ENCODE data around the gene ALDH3A1. TPM values are rescaled to one million over a fixed set of nuclear protein-coding genes. Genes with fewer than 3 reads are reported as not detected.

The ALDH3A1 gene
- total and polyA plus RNA-seq, 2 experiments from 2014 or later: 0.17 to 0.21 TPM

DNA sequence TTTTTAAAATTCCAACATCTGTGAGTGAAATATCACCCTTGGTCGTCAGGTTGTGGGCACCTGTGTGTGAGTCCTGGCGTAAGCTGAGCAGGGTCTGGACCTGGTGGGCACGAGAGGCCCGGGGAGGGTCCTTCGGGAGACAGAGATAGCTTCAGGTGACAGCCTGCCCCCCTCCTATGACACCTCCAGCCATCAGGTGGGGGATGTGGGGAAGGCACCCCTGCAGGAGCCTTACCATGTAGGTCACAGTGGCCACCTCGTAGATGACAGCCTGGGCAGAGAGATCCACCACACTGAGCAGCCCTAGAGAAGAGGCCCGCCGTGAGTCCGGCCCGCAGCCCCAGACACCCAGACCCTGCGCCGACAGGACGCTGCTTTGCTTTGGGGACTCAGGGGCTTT lies 42.9 kb downstream of the ALDH3A1 start:
- Histone ChIP-seq H3K9me2 (ENCODE audit: insufficient read depth) (no peaks in the 10 kb centered on the region), H3K79me2 (replicated peaks; ENCODE audit: insufficient read depth) (no peaks in the 10 kb centered on the region), H3K4me3 (no peak overlapping the region), H3K4me2 (no peak overlapping the region), H4K20me1 (replicated peaks; ENCODE audit: insufficient read depth) (no peaks in the 10 kb centered on the region), H2AFZ (no peak overlapping the region), H3K27ac (ENCODE audit: low read depth) (no peak overlapping the region), H3F3A (replicated peaks; ENCODE audit: low read depth) (no peaks in the 10 kb centered on the region), H3K4me1 (ENCODE audit: insufficient read depth) (peaks cover 9% of the 10 kb centered on the region; the same call in 1 of the 2 replicates), H3K27me3 (ENCODE audit: insufficient read depth) (no peaks in the 10 kb centered on the region), H3K36me3 (ENCODE audit: insufficient read depth) (no peaks in the 10 kb centered on the region)
- H3K9me3 Mint-ChIP-seq: no peaks in the 10 kb centered on the region
- no peak overlapping the region for H3K4me3 Mint-ChIP-seq
- H3K27ac Mint-ChIP-seq: no peak overlapping the region
- H3K36me3 Mint-ChIP-seq (ENCODE audit: low read depth): no peaks in the 10 kb centered on the region
- H3K27me3 Mint-ChIP-seq (ENCODE audit: insufficient read depth, low read depth, poor library complexity): peaks cover 6% of the 10 kb centered on the region
- ATAC-seq (no peak), DNase-seq (ENCODE audit: low spot score) (no peak)
- no peak for TF ChIP-seq REST (IDR thresholded peaks at IDR 0.05; ENCODE audit: unreplicated experiment)
- peaks cover 28% of the 10 kb centered on the region for H3K4me1 Mint-ChIP-seq

DNA sequence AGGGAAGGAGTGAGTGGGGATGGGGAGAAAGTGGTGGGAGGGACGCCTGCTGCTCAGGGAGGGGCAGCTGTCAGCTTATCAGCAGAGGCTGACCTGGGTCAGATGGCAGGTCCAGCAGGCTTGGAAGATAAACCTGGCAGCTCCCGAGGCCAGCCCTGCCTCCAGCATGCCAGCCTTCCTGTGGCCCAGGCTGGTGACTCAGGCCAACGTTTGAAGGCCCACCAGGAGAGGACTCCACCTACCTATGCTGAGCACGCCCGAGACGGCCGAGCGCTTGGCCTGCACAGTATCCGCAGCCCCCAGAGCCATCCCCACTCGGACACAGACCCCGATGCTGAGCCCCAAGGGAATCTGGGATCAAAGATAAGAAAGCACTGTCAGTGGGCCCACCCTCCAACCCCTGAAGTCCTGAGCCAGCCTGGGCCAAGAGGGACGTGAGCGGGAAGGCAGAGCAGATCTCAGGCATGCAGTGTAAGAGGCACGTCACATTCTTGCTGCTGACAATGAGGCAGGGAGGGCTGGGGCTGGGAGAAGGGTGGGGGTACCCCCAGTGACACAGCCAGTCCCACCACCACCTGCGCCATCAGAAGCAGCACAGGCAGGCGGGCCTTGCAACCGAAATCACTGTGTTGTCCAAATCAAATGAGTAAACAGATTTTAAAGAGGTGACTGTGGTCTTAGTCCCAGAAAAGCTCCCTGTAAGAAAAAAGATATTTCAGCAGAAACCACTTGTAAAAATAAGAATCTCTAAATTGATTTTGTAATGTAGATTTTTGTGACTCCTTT lies 44.1 kb downstream of the ALDH3A1 start:
- H3K9me3 Mint-ChIP-seq: no peaks in the 10 kb centered on the region
- DNase-seq (ENCODE audit: low spot score) (peak; percentile 42), ATAC-seq (peak; percentile 34)
- no peaks in the 10 kb centered on the region for H3K36me3 ChIP-seq (ENCODE audit: insufficient read depth)
- H3K27me3 ChIP-seq (ENCODE audit: insufficient read depth): no peaks in the 10 kb centered on the region
- no peaks in the 10 kb centered on the region for H3K79me2 ChIP-seq (replicated peaks; ENCODE audit: insufficient read depth)
- H3K36me3 Mint-ChIP-seq (ENCODE audit: low read depth): no peaks in the 10 kb centered on the region
- H3K27ac ChIP-seq (ENCODE audit: low read depth): no peak overlapping the region
- peaks cover 9% of the 10 kb centered on the region; the same call in 1 of the 2 replicates for H3K4me1 ChIP-seq (ENCODE audit: insufficient read depth)
- no peaks in the 10 kb centered on the region for H3K9me2 ChIP-seq (ENCODE audit: insufficient read depth)
- no peaks in the 10 kb centered on the region for H4K20me1 ChIP-seq (replicated peaks; ENCODE audit: insufficient read depth)
- H3K4me1 Mint-ChIP-seq: peaks cover 28% of the 10 kb centered on the region
- no peaks in the 10 kb centered on the region for H3F3A ChIP-seq (replicated peaks; ENCODE audit: low read depth)
- no peak for TF ChIP-seq EZH2 (IDR thresholded peaks at IDR 0.05; ENCODE audit: low read depth, unreplicated experiment)
- no peak for TF ChIP-seq JUNB (IDR thresholded peaks at IDR 0.05; ENCODE audit: unreplicated experiment)
- no peak for TF ChIP-seq STAT1 (IDR thresholded peaks at IDR 0.05; ENCODE audit: unreplicated experiment)
- H3K27ac Mint-ChIP-seq: no peak overlapping the region; the same call in 1 of the 2 replicates
- H3K4me3 Mint-ChIP-seq: no peak overlapping the region
- no peak overlapping the region for H3K4me3 ChIP-seq
- no peak overlapping the region for H3K4me2 ChIP-seq
- H2AFZ ChIP-seq: no peak overlapping the region; the same call in 1 of the 2 replicates
- H3K27me3 Mint-ChIP-seq (ENCODE audit: insufficient read depth, low read depth, poor library complexity): peaks cover 8% of the 10 kb centered on the region
